IPS DF 4.7 (cell line): ENCODE data around the gene EPN1.

ENCODE experiments used
- DNase-seq: peaks from one replicate; pipeline ENCODE4 v3.0.0-alpha.2; 2013; ENCODE audit warnings: low spot score; ENCODE audit errors: extremely low read depth

The EPN1 gene

DNA sequence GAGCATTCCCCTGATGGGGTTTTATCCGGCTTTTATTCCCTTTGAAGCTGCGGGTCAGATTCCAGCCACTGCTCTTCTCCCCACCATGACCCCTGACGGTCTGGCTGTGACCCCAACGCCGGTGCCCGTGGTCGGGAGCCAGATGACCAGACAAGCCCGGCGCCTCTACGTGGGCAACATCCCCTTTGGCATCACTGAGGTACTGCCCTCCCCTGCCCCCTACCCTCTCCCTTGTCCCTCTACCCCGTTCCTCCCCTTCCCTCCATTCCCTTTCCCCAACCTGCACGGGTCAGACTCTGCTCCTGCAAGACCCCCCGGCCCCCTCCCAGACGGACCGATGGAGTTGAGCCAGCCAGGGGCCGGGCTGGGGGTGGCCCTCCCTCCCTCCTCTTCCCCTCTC is 14.0 kb upstream of the EPN1 start:
- no peak for DNase-seq

DNA sequence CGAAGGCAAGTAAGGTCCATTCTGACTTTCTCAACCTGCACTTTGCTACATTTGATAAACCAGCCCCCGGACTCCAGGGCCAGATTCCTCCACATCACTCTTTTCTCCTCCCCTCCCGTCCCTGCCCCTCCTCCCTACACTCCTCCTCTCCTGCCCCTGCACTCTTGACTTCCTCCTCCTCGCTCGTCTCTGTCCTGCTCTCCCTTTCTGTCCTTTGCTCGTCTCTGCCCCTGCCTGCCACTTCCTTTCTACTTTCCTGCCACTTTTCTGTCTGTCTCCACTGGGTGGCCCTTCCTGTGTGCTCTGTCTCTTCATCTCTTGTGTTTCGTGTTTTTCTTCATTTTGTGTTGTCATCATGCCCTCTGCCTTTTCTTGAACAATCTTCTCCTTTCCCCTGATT is 13.2 kb upstream of the EPN1 start:
- DNase-seq: no peak

DNA sequence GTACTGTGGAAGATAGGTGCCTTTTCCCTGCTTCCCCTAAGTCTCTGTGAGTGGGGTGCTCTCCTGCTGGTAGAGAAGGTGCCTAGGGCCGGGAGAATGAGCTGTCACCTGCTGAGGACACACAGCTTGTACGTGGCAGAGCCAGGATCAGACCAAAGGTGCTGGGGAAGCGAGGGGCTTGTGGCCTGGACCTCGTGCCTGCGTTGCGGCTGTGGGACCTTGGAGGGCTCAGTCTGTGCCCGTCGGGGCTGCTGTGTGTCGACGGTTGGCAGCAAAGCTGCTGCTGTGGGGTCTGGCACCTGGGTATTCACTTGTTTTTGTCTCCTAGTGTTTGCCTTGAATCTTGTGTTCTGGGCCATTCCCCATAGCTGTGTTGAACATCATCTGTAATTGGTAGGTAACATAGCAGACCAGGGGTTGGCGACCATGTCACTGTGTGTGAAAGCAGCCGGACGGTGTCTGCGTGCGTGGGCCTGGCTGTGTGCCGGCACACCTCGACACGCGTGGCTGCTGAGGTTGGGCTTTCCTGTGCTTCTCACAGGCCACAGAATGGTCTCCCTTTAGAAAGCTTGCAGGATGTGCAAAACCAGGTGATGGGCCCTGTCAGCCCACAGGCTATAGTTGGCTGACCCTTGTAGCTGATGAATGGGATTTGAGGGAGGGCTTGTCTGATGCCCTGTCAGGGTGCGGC is 11.0 kb upstream of the EPN1 start:
- DNase-seq: no peak

DNA sequence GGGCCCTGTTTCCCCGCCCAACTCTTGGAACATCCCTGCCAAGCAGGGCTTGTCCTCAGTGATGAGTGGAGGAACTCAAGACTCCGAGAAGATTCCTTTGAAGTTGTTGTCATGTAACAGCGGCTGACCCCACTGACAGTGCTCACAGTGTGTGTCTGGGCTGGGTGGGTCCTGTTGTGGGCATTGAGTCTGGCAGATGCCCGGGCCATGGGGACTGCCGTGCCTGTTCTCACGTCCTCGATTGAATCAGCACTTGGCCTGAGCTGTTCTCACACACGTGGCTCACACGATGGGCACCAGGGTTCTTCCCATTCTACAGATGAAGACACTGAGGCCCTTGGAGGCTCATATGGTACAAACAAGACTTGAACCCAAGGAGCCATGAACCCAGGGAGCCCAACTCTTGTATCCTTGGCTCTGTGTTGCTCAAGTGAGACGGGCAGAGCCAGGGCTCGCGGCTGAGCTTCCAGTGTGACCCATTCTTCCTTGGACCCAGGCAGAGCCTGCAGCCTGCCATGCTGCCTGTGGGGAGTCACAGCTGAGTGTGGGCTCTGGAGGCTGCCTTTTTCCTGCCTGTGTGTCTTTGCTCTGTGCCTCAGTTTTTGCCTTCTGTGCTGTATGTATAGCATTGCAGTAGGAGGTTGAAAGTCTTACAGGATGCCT is 8.6 kb upstream of the EPN1 start:
- no peak for DNase-seq

GRCh38 chr19:55667006-55667381 is 8.0 kb upstream of the EPN1 start:
- DNase-seq: no peak

GRCh38 chr19:55667511-55667910 is 7.5 kb upstream of the EPN1 start:
- no peak for DNase-seq

DNA sequence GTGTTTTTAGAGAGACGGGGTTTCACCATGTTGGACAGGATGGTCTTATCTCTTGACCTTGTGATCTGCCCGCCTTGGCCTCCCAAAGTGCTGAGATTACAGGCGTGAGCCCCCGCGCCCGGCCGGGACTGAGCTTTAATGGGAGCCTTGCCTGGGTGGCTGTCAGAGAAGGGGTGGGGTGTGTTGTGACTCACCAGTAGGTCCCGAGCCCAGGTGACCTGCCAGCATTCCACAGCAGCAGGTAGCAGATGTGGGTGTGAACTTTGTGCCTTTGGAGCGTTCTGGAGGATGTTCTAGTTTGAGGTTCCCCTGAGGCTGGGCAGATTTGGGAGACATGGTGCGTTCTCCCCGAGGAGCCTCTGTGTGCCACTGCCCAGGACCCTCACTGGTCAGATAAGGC is 7.1 kb upstream of the EPN1 start:
- DNase-seq: no peak

DNA sequence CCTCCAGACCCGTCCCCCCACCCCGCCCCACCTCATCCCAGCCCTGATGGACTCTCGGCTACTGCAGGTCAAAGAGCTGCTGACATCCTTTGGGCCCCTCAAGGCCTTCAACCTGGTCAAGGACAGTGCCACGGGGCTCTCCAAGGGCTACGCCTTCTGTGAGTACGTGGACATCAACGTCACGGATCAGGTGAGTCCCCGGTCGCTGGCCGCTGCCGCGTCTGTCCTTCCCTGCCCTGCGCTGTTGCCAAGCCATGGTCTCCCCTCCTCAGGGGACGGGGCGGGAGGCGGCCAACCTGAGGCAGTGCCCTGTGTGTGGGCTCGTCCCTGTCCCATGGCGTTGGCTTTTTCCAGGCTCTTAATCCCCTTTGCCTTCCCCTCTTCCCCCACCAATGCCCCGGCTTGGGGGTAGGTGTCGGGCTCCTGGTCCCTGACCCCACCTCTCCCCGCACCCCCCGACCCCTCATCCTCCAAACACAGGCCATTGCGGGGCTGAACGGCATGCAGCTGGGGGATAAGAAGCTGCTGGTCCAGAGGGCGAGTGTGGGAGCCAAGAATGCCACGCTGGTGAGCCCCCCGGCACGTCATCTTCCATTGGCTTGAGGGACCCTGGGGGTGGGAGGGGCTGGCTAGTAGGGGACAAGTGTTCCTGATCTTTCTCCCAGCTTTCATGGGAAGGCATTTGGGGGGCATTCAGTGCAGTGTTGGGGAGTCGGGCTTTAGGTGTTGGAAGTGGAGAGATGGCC is 6.2 kb upstream of the EPN1 start:
- DNase-seq: no peak

- no peak for DNase-seq
Measured at GRCh38 chr19:55669418-55670279, 5.4 kb upstream of the EPN1 start.

GRCh38 chr19:55670280-55671053 is 4.6 kb upstream of the EPN1 start:
- DNase-seq: no peak

GRCh38 chr19:55671054-55671378 is 4.0 kb upstream of the EPN1 start:
- no peak for DNase-seq

DNA sequence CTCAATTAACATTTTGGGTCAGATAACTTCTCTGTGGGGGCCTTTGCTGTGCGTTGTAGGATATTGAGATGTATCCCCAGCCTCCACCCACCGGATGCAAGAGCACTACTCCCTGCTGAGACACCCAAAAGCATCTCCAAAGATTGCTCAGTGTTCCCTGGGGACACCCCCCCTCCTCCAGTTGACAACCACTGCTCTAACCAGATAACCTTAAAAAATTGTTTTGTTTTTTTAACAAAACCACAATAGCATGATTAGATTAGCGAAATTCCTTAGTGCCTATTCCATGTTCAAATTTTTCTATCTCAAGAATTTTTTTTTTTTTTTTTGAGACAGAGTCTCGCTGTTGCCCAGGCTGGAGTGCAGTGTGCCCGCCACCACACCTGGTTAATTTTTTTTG is 2.6 kb upstream of the EPN1 start:
- no peak for DNase-seq

- no peak for DNase-seq
Measured at GRCh38 chr19:55673465-55673864, 1.6 kb upstream of the EPN1 start.

- no peak for DNase-seq
Measured at GRCh38 chr19:55673889-55674288, 1.1 kb upstream of the EPN1 start.

DNA sequence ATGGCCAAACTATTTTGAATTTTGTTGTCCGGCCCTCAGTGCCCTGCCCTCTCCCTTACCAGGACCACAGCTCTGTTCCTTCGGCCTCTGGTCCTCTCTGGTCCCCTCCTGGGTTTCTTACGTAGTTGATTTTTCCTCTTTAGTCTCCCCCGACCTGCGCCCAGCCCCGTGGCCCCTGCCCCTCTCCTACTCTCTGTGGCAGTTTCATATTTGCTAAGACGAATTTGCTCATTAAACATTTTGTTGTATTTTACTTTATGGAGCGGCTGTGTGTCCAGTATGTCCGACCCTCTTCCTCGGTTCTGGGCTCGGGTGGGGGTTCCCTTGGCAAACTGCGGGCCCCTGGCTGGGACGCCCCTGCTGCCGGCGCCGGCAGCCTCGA is 576 bp upstream of the EPN1 start:
- no peak for DNase-seq

DNA sequence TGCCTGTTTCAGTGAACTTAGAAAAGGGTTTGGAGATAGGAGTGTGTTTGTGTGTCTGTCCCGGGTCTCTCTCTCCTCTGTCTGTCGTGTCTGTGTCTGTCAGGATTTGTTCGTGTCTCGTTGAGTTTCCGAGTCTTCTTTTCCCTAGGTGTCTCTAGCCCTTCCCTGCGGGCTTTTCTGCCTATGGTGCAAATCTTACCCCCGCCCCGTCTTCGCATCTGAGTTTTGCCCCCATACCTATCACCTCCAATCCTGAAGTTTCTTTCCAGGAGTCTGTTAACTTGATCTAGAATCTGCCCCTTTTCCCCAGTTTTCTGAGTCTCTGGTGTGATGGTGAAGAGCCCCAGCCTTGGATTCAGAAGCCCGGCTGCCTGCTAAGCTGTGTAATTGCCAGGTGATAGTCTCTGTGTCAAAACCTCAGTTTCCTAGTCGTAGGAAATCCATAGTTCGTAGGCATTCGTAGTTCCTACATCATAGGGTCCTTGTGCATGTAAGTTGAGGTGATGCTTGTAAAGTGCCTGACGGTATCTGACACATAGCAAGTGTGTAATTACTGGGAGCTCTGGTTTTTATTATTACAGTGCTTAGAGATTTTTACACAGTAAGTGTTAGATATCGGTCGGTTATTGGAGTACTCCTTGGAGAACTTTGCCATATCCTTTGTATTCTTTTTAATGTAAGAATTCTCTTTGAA is 782 bp downstream of the EPN1 start:
- no peak for DNase-seq

DNA sequence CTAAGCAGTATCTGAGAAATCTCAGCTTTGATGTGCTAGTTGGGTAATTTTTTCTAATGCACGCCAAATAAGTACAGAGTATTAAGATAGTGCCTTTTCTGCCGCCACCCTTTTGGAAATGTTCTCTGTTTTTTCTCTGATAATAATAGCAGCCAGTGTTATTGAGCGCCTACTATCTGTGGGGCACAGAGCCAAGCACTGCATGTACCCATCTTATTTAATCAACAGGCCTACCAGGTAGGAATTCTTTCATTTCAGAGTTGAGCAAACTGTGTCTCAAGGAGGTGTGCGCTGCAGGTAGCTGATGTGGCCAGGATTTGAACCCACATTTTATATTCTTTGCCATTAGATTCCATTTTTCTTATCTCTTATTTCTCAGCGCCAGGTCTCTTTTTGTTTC is 1.4 kb downstream of the EPN1 start:
- no peak for DNase-seq

GRCh38 chr19:55676889-55677505 is 2.0 kb downstream of the EPN1 start:
- no peak for DNase-seq

DNA sequence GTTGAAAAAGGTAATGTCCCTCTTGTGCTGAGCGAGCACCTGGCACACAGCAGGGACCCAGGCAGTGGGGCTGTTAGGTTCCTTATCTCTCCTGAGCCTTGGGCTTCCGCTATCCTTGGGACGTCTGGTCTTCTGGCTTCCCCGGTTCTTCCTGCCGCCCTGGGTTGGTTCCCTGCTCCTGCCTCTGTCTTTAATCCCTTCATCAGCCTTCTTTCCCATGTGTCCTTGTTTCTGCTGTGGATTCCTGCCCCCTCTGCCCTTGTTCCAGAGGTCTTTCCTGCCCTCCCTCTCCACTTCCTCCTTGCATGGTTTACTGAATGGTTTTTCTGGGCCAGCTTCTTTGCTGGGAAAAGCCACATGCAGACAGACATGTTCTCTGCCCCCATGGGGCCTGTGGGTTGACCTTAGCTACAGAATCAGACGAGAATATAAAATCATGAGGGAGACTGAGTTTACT is 2.6 kb downstream of the EPN1 start:
- DNase-seq: no peak

DNA sequence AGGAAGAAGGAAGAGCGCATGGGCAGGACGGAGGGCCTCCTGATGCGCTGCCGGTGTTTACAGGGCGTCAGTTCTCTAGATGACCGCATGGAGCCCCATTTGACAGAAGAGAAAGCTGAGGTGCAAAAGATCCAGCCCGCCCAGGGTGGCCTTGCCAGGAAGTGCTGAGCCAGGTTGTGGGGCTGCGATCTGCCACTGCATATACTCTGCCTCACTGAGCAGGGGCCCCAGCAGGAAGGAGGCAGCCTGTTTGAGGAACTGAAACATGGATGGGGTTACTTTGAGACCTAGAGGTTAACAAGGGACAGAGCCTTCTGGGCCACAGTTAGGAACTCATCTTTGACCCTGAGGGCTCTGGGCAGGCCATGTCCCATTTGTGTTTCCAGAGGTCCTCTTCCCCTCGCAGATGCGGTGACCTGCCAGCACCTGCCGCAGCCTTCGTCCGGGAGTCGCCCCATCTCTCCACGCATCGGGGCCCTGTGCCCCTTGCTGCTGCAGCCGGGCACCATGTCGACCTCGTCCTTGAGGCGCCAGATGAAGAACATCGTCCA is 3.2 kb downstream of the EPN1 start:
- DNase-seq: no peak
